HG03045 (cell line): Measurements from ENCODE around the gene PIP4K2C.
"Not testable (repeated sequence)": the region's sequence is repeated elsewhere in the genome, so short reads cannot be mapped to it uniquely, and the experiment has no call there.

Experiments
- ATAC-seq: cut with Tn5 transposase; IDR thresholded peaks from one replicate; pipeline ENCODE4 v1.9.1; 2021; ENCODE audit warnings: mild to moderate bottlenecking, moderate library complexity; ENCODE audit not compliant: unreplicated experiment

Gene PIP4K2C

DNA sequence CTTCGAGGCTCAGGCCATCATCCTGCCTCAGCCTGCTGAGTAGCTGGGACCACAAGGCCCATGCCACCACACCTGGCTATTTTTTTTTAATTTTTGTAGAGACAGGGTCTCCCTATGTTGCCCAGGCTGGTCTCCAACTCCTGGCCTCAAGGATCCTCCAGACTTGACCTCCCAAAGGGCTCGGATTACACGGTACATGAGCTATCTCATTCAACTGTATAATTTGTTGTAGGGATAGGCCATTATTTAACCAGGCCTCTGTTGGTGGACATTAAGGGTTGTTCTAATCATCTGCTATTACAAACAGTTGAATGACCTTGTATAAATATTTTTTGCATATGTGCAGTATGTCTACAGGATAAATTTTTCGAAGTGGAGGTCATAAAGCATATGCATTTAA, 32.1 kb upstream of the PIP4K2C start:
- ATAC-seq = no peak

DNA sequence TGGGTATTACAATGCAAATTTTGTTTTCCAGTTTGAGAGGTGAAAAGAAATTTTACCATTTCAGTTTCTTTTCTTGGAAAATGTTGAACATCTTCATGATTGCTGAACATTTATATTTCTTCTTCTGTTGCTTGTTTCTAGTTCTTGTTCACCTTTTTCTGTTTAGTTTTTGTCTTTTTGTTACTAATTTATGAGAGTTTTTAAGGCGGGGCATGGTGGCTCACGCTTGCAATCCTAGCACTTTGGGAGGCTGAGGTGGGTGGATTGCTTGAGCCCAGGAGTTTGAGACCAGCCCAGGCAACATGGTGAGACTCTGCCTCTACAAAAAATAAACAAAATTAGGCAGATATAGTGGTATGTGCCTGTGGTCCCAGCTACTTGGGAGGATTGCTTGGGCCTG, 30.5 kb upstream of the PIP4K2C start:
- ATAC-seq = no peak

DNA sequence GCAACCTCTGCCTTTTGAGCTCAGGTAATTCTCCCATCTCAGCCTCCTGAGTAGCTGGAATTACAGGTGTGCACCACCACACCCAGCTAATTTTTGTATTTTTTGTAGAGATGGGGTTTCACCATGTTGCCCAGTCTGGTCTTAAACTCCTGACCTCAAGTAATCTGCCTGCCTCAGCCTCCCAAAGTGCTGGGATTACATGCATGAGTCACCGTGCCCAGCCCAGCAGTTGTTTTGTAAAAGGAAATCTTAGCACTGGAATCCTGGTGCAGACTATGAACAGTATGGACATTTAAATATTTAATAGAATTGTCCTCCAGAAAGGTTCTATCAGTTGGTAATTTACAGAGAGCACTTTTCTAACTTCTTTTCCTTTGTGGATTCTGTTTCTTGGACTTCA, 29.9 kb upstream of the PIP4K2C start:
- not testable (repeated sequence) for ATAC-seq

DNA sequence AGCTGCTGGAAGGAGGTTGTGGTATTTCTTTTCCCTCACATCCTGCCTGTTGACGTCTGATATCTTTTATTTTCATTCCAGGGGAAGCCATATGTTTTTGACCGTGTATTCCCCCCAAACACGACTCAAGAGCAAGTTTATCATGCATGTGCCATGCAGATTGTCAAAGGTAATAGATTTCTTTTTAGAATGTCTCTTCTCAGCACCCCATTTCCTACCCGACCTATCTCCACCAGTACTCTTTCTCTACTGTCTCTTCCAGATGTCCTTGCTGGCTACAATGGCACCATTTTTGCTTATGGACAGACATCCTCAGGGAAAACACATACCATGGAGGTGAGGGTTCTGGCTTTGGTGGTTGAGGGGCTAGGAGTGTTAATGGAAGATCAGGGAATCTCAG, 27.6 kb upstream of the PIP4K2C start:
- ATAC-seq = no peak

DNA sequence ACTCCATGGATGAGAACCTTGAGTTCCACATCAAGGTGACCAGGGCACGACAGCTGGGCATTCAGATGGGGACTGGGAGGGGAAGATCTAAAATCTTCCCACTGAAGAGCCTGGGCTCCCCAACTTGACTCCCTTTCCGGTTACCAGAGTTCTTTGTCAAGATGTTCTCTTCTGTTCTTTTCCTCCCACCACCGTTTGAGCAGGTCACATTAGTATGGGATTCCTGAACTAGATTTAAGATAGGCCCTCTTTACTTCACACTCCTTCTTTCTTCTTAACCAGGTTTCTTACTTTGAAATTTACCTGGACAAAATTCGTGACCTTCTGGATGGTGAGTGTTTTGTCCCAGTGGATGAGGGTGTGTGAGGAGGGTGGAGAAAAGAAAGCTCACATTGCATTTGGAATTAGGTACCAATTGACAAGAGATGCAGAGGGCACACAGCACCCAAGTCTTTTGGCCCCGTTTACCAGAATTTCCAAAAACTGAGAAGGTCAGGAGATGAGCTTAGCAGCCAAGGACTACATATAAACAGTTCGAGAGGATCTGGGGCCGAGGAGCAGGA, 26.7 kb upstream of the PIP4K2C start:
- no peak for ATAC-seq

DNA sequence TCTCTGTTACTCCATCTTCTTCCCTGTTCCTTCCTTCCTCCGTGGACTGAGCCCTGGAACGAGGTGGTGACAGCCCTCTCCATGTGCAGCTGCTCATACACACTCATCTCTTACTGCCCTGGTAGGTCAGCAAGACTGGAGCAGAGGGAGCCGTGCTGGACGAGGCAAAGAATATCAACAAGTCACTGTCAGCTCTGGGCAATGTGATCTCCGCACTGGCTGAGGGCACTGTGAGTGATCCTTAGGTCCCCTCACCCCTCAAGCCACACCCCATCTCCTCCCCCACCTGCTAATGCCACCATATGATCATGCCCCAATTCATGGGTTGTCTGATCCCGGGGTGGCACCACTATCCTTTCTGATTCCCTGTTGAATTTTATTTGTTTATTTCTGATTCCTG, 22.2 kb upstream of the PIP4K2C start:
- ATAC-seq = no peak

- ATAC-seq = no peak
Measured at GRCh38 chr12:57569858-57570257, 21.1 kb upstream of the PIP4K2C start.

DNA sequence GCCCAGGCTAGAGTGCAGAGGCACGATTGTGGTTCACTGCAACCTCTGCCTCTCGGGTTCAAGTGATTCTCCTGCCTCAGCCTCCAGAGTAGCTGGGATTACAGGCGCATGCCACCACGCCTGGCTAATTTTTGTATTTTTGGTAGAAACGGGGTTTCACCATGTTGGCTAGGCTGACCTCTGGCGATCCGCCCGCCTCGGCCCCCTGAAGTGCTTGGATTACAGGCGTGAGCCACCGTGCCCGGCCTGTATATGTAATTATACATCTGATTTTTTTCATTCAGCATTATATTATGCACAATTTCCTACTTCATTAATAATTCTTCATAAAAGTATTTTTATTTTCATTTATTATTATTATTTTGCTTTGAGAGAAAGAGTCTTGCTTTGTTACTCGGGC, 20.6 kb upstream of the PIP4K2C start:
- ATAC-seq = not testable (repeated sequence)

GRCh38 chr12:57571926-57572762, 18.8 kb upstream of the PIP4K2C start:
- ATAC-seq = no peak

DNA sequence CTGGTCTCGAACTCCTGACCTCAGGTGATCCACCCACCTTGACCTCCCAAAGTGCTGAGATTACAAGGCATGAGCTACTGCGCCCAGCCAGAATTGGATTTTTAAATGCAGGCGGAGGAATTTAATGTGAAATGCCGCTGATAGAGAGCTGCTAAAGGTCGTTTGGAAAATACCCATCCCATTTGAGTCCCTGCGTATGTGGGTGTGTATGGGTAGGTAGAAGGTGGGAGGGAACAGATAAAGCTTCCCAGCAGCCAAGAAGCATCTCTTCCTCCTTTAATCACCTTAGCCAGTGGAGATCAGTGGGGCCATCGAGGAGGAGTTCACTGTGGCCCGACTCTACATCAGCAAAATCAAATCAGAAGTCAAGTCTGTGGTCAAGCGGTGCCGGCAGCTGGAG, 16.2 kb upstream of the PIP4K2C start:
- ATAC-seq = no peak

DNA sequence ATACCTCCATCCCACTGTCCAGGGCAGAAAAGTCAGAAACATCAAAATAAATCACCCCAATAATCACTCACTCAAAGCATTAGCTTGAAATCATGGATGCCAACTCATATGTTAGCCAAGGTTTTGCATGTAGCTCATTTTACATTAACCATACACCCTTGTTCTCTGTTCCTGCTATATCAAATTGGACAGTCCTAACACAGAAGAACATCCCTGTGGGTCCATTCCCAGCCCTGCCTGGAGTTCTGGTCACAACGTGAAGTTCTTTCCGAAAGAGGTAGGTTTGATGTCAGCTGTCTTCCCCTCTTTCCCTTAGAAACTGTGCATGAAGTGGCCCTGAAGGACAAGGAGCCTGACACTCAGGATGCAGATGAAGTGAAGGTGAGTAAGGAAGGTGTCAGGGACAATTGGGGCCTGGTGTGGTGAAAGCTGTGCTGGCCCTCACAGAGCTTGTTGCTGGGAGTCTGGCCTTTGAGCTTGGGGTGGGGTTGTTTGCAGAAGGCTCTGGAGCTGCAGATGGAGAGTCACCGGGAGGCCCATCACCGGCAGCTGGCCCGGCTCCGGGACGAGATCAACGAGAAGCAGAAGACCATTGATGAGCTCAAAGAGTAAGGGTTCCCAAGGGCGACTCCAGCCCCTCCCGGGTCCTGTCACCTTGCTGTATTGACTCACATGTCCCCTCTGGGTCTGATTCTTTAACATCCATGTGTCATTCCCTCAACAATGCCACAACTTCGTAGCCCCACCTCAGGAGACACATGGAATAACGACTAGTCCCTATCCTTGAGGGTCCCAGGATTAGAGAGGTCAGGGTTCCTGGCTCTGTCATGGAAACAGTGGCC, 15.0 kb upstream of the PIP4K2C start:
- no peak for ATAC-seq

GRCh38 chr12:57576613-57577160, 14.3 kb upstream of the PIP4K2C start:
- ATAC-seq = no peak

- no peak for ATAC-seq
Measured at GRCh38 chr12:57577981-57578758, 12.8 kb upstream of the PIP4K2C start.

GRCh38 chr12:57579011-57579410, 12.0 kb upstream of the PIP4K2C start:
- ATAC-seq = no peak

DNA sequence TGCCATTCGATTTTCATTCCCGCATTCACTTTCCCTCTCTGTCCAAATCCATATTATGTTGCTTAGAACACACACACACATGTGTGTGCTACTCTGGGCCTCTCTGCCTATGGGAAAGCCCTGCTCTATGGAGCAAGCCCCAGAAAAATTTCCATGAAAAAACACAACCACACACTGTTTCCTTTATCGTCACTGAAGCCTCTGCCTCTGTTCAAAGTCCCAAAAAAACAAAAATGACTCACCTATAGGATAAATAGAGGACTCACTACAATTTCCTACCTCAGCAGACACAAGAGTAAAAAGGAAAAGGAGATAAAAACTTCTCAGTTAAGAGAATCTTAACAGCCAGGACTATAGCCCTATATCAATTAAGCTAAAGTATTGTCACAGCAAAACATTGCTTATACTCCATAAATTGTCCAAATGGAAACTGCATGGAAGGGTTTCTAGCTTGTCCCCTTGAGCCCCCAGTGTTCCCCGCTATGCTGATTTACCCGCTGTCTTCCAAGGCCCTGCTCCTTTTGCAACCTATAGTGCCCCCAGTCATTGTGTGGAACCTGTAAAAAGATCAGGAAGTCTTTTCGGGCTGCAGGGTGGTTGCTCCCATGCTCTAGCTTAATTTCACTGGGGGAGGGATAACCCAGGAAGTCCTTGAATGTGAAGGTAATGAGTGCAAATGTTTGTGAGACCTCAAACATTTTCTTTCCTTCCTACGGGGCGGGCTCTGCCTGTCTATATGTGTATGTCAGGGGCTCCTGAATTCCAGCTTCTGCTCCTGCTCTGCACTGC, 11.1 kb upstream of the PIP4K2C start:
- ATAC-seq = no peak

GRCh38 chr12:57580466-57580795, 10.6 kb upstream of the PIP4K2C start:
- ATAC-seq = no peak

GRCh38 chr12:57581802-57582201, 9.2 kb upstream of the PIP4K2C start:
- ATAC-seq = no peak

- no peak for ATAC-seq
Measured at GRCh38 chr12:57582440-57582839, 8.6 kb upstream of the PIP4K2C start.

DNA sequence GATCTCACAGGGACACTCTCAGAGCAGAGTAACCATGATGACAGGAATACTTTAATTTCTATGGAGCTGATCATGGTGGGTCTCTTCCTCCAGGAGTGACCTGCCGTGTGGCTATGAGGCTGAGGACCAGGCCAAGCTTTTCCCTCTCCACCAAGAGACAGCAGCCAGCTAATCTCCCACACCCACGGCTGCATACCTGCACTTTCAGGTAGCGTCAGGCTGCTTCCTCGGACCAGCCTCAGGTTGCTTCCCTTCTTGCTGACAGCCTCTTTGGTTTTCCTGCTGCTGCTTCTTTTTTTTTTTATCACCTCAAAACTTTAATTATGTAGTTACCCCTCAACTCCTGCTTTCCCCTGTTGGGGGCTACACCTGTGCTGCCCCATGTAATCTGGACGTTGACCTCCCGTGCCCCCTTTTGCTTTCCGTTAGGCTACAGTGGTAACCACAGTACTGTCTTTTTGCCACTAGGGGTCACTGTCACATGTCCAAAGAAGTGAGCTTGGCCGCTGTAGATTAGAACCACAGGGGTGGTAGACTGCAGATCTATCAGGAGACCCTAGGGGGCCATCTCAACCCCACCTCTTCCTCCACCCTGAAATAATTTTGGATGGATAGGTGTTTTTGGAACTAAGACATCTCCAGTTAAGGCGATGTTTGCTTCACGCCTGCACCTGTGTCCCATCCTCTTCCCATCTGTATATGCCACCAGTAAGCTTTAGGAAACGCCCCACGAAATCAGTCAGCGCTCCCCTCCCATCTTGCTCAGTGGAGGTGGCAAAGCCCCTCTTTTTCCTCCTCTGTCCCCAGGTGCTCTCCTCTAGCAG, 7.8 kb upstream of the PIP4K2C start:
- peak; percentile 87 for ATAC-seq
